Measurements from ENCODE around the gene SOX6. TPM values are rescaled to one million over a fixed set of nuclear protein-coding genes. Genes with fewer than 3 reads are reported as not detected.

Gene SOX6
- total RNA-seq, 4 donors from 2014 or later = 1.7 to 3.6 (median 3.2) TPM

GRCh38 chr11:16337421-16338213 is 18.7 kb downstream of the SOX6 start:
- H3K36me3 ChIP-seq = no peaks in the 10 kb centered on the region
- DNase-seq (ENCODE audit: extremely low spot score) = no peak
- H3K4me1 ChIP-seq = no peaks in the 10 kb centered on the region
- intact Hi-C loops (cut with DNase I) = no loop called here
- H3K27ac ChIP-seq (replicated peaks in 1 of 4) = no peak overlapping the region
- no peak overlapping the region for H3K4me3 ChIP-seq
- no peaks in the 10 kb centered on the region for H3K27me3 ChIP-seq
- H3K9me3 ChIP-seq = no peaks in the 10 kb centered on the region
- WGBS = 82% methylated on average over 1 of the region's 1 CpG
- TF ChIP-seq POLR2A (IDR thresholded peaks at IDR 0.05; ENCODE audit: low read depth) (no peak), CTCF (IDR thresholded peaks at IDR 0.05) (no peak), POLR2AphosphoS5 (IDR thresholded peaks at IDR 0.05) (no peak), EP300 (IDR thresholded peaks at IDR 0.05) (no peak)

- TF ChIP-seq POLR2A (IDR thresholded peaks at IDR 0.05; ENCODE audit: low read depth) (no peak), EP300 (IDR thresholded peaks at IDR 0.05) (no peak), POLR2AphosphoS5 (IDR thresholded peaks at IDR 0.05) (no peak), CTCF (IDR thresholded peaks at IDR 0.05) (no peak)
- H3K27me3 ChIP-seq = no peaks in the 10 kb centered on the region
- intact Hi-C loops (cut with DNase I) = no loop called here
- H3K27ac ChIP-seq (replicated peaks in 1 of 4) = no peak overlapping the region
- no peaks in the 10 kb centered on the region for H3K9me3 ChIP-seq
- H3K4me1 ChIP-seq = no peaks in the 10 kb centered on the region
- no peak overlapping the region for H3K4me3 ChIP-seq
- no peak for DNase-seq (ENCODE audit: extremely low spot score)
- no peaks in the 10 kb centered on the region for H3K36me3 ChIP-seq
These were observed 19.6 kb downstream of the SOX6 start for GRCh38 chr11:16336721-16337120.

- Histone ChIP-seq H3K4me3 (no peak overlapping the region), H3K36me3 (no peaks in the 10 kb centered on the region), H3K27ac (replicated peaks in 1 of 4) (no peak overlapping the region), H3K27me3 (no peaks in the 10 kb centered on the region), H3K9me3 (no peaks in the 10 kb centered on the region), H3K4me1 (no peaks in the 10 kb centered on the region)
- 81% methylated on average over 6 of the region's 6 CpGs for WGBS
- TF ChIP-seq EP300 (IDR thresholded peaks at IDR 0.05) = no peak
- no peak for TF ChIP-seq POLR2AphosphoS5 (IDR thresholded peaks at IDR 0.05)
- no peak for TF ChIP-seq CTCF (IDR thresholded peaks at IDR 0.05)
- TF ChIP-seq POLR2A (IDR thresholded peaks at IDR 0.05; ENCODE audit: low read depth) = no peak
- no peak for DNase-seq (ENCODE audit: extremely low spot score)
- intact Hi-C loops (cut with DNase I) = no loop called here
These were observed 20.1 kb downstream of the SOX6 start for GRCh38 chr11:16336204-16336603.

GRCh38 chr11:16335236-16335962 is 20.9 kb downstream of the SOX6 start:
- intact Hi-C loops (cut with DNase I) = no loop called here

More at GRCh38 chr11:16335236-16335962, 20.9 kb downstream of the SOX6 start:
- WGBS = 88% methylated on average over 1 of the region's 1 CpG
- Histone ChIP-seq H3K4me3 (no peak overlapping the region), H3K36me3 (no peaks in the 10 kb centered on the region), H3K9me3 (no peaks in the 10 kb centered on the region), H3K4me1 (no peaks in the 10 kb centered on the region), H3K27me3 (no peaks in the 10 kb centered on the region), H3K27ac (replicated peaks in 1 of 4) (no peak overlapping the region)
- TF ChIP-seq POLR2A (IDR thresholded peaks at IDR 0.05; ENCODE audit: low read depth) (no peak), CTCF (IDR thresholded peaks at IDR 0.05) (no peak), EP300 (IDR thresholded peaks at IDR 0.05) (no peak), POLR2AphosphoS5 (IDR thresholded peaks at IDR 0.05) (no peak)
- DNase-seq (ENCODE audit: extremely low spot score) = no peak

Measured in esophagus muscularis mucosa (tissue), 4 donors.